SU-DHL-6 (cell line): ENCODE results near the gene PPY.

Experiments
- EZH2phosphoT487 ChIP-seq: fragments of 200-600 bp; sonication (generic), shearing (Covaris generic); conservative IDR thresholded peaks from 2 replicates; pipeline ENCODE4 v1.6.1; 2018; ENCODE audit warnings: mild to moderate bottlenecking, antibody characterized with exemption, low read length, moderate library complexity, mixed read lengths
- TF ChIP-seq, protein P1 (sequence below): fragments of 200-600 bp; sonication (generic); IDR thresholded peaks from one replicate; pipeline ENCODE4 v1.5.1; 2017; ENCODE audit warnings: antibody characterized with exemption, mild to moderate bottlenecking, low read length, moderate library complexity; ENCODE audit not compliant: insufficient read depth, poor library complexity, severe bottlenecking

DNA sequence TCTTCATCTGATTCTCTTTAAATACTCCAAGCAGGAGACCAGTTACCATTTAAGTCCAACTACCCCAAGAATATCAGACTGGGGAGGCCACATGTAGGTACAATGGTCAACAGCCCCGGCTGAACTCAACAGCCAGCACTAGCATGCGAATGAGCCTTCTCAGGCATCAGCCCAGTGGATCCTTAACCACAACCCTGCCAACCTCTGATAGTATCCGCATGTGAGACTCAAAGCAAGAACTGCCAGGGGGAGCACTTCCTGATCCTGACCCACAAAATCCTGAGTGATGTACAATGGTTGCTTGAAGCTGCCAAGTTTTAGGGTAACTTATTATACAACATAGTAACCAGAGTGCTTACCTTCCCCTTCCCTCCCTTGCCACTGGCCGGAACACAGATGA, 7.5 kb upstream of the PPY start:
- TF ChIP-seq, protein P1, sequence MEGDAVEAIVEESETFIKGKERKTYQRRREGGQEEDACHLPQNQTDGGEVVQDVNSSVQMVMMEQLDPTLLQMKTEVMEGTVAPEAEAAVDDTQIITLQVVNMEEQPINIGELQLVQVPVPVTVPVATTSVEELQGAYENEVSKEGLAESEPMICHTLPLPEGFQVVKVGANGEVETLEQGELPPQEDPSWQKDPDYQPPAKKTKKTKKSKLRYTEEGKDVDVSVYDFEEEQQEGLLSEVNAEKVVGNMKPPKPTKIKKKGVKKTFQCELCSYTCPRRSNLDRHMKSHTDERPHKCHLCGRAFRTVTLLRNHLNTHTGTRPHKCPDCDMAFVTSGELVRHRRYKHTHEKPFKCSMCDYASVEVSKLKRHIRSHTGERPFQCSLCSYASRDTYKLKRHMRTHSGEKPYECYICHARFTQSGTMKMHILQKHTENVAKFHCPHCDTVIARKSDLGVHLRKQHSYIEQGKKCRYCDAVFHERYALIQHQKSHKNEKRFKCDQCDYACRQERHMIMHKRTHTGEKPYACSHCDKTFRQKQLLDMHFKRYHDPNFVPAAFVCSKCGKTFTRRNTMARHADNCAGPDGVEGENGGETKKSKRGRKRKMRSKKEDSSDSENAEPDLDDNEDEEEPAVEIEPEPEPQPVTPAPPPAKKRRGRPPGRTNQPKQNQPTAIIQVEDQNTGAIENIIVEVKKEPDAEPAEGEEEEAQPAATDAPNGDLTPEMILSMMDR: no peak
- no peak for TF ChIP-seq EZH2phosphoT487
